Right lobe of liver (tissue), 6 donors: ENCODE data around the gene NEDD1. TPM values are rescaled to one million over a fixed set of nuclear protein-coding genes. Genes with fewer than 3 reads are reported as not detected.

Experiments
- ATAC-seq, 4 donors: fragments of 200-7000 bp; cut with Tn5 transposase; one replicate each; pipeline ENCODE4 v1.9.1; 2020; ENCODE audit warnings: mild to moderate bottlenecking in 4 of 4, moderate library complexity in 4 of 4
- DNase-seq, 3 donors: peaks; one replicate each; pipeline ENCODE4 v3.0.0-alpha.2; 2020
- H3K27ac ChIP-seq, 3 donors: fragments of 200-600 bp; one replicate each; pipeline ENCODE4 v1.8.0; 2022
- H3K27me3 ChIP-seq, 2 donors: fragments of 200-600 bp; one replicate each; pipeline ENCODE4 v1.8.0; 2022
- H3K36me3 ChIP-seq, 4 donors: fragments of 200-600 bp; sonication (generic) in 1 of 4; one replicate each; pipeline versions ENCODE4 v1.5.1 to v1.8.0; 2017 to 2022; ENCODE audit warnings: control low read depth in 1 of 4
- H3K4me1 ChIP-seq, 4 donors: fragments of 200-600 bp; sonication (generic) in 1 of 4; one replicate each; pipeline versions ENCODE4 v1.5.1 to v1.8.0; 2017 to 2022; ENCODE audit warnings: control low read depth in 1 of 4
- H3K4me3 ChIP-seq, 3 donors: fragments of 200-600 bp; one replicate each; pipeline ENCODE4 v1.8.0; 2022
- H3K9me3 ChIP-seq, 4 donors: fragments of 200-600 bp; sonication (generic) in 1 of 4; one replicate each; pipeline versions ENCODE4 v1.5.1 to v1.8.0; 2017 to 2022; ENCODE audit warnings: control low read depth in 1 of 4
- POLR2A ChIP-seq: fragments of 450-650 bp; IDR thresholded peaks from one replicate; pipeline ENCODE4 v1.6.1; 2017; ENCODE audit warnings: antibody characterized with exemption, mild to moderate bottlenecking
- WGBS: methylation state at CpG from one replicate; pipeline ENCODE4 v1.1.6; 2018; ENCODE audit warnings: low coverage, low lambda C conversion rate; ENCODE audit not compliant: insufficient coverage; ENCODE audit errors: missing lambda C conversion rate; 5-methylcytosine and 5-hydroxymethylcytosine counted together
- intact Hi-C, 2 donors: fragments of 100-400 bp; cut with DNase I; formaldehyde crosslinking; loops; one replicate each; pipeline versions ENCODE4 v1.11.2 to v1.14.1; 2022
- total RNA-seq, 6 experiments: library from RNA; depleted of rRNA in 2 of 6; stranded (reverse); fragments of >200 nt in 2 of 6; fragmentation: NEBNext Ultra II Directional in 3 of 6; extraction: Animal tissue kit (Norgen Biotek cat#: 25700) in 3 of 6; gene quantifications; one replicate each; pipeline versions ENCODE4 v1.1.0 to v1.2.4, GENCODE V29; 2016 to 2023
- TF ChIP-seq, protein P1 (sequence below), 4 donors: fragments of 200-600 bp in 3 of 4; fragments of 450-650 bp in 1 of 4; IDR thresholded peaks; one replicate each; pipeline versions ENCODE4 v1.5.1 to v1.8.0; 2016 to 2022; ENCODE audit warnings: antibody characterized with exemption in 4 of 4, mild to moderate bottlenecking in 2 of 4
- donor health status: DM: no; HTN: yes; CAD: no.
- donor health status: DM: no; HTN: no; CAD: no.
- donor health status: DM: no; HTN: no; CAD: no.
- donor health status: DM: no; HTN: yes; CAD: no.
- donor health status: DM: no; HTN: yes; CAD: no.

NEDD1 gene
- total RNA-seq, 6 experiments from 2014 or later = 2.8 to 8.5 (median 6.4) TPM

DNA sequence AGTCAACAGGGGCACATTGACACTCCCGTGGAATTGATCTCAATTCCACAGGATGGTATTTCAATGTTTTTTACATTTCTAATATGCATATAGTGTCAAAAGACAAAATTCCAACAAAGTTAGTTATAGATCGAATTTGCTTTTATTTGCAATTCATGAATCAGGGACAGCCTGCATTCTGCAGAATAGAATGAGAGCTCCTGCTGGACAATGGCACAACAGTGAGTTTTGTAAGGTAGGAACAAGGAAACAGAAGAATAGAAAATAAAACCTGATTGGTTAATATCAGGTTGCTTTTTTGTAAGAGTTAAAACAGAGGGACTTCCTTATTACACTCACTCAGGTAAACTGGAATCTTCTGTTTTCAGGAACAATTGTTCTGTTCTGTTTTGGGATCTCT, 32.8 kb upstream of the NEDD1 start:
- 58% methylated on average over 2 of the region's 2 CpGs for WGBS
- no peak for DNase-seq
- H3K27ac ChIP-seq = no peak overlapping the region
- no peaks in the 10 kb centered on the region for H3K4me1 ChIP-seq
- H3K4me3 ChIP-seq = no peak overlapping the region
- TF ChIP-seq, protein P1, sequence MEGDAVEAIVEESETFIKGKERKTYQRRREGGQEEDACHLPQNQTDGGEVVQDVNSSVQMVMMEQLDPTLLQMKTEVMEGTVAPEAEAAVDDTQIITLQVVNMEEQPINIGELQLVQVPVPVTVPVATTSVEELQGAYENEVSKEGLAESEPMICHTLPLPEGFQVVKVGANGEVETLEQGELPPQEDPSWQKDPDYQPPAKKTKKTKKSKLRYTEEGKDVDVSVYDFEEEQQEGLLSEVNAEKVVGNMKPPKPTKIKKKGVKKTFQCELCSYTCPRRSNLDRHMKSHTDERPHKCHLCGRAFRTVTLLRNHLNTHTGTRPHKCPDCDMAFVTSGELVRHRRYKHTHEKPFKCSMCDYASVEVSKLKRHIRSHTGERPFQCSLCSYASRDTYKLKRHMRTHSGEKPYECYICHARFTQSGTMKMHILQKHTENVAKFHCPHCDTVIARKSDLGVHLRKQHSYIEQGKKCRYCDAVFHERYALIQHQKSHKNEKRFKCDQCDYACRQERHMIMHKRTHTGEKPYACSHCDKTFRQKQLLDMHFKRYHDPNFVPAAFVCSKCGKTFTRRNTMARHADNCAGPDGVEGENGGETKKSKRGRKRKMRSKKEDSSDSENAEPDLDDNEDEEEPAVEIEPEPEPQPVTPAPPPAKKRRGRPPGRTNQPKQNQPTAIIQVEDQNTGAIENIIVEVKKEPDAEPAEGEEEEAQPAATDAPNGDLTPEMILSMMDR (IDR thresholded peaks at IDR 0.05) = no peak
- no peak for TF ChIP-seq POLR2A
- H3K27me3 ChIP-seq = no peaks in the 10 kb centered on the region
- H3K9me3 ChIP-seq = no peaks in the 10 kb centered on the region
- intact Hi-C loops = no loop called here
- H3K36me3 ChIP-seq = no peaks in the 10 kb centered on the region
- no peak for ATAC-seq

DNA sequence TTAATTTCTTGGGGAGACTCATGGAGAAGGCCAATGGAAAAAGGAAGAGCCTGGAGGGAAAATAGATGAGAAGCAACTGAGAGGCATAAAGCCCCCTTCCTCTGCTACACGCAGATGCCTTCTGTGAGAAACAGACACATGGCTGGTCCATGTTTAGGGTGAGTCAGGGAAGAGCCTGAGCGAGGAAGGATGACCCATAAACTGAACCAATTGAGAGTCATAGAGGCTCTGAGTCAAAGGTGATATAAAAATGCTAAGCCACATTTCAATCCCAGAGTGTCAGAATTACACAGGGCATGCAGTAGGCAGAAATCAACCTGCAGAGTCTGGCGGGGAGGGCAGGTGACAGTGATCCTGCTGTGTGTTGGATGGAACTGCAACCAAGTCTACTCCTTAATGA, 30.1 kb upstream of the NEDD1 start:
- Histone ChIP-seq H3K36me3 (no peaks in the 10 kb centered on the region), H3K27ac (no peak overlapping the region), H3K4me1 (no peaks in the 10 kb centered on the region), H3K9me3 (no peaks in the 10 kb centered on the region), H3K4me3 (no peak overlapping the region), H3K27me3 (no peaks in the 10 kb centered on the region)
- 54% methylated on average over 3 of the region's 3 CpGs for WGBS
- intact Hi-C loops = no loop called here
- TF ChIP-seq, protein P1 (IDR thresholded peaks at IDR 0.05) = no peak
- TF ChIP-seq POLR2A = no peak
- DNase-seq = no peak
- no peak for ATAC-seq

DNA sequence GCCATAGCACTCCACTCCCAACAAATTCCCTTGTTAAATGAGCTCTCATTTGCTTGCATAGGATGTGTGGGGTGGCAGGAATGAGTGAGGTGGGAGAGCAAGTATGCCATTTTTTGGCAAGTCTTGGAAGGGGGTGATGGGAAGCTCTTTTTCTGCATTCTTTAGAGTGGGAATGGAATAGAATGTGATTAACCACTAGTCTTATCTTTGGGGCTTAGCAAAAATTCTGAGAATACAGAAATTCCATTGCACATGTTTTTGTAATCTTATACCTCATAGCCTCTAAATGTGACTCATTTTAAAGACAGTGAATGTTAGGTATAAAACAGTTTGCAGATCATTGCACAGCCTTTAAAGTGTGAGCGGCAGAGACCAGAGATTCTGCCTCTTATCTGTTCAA, 28.4 kb upstream of the NEDD1 start:
- Histone ChIP-seq H3K27ac (no peak overlapping the region), H3K36me3 (no peaks in the 10 kb centered on the region), H3K9me3 (no peaks in the 10 kb centered on the region), H3K4me1 (no peaks in the 10 kb centered on the region), H3K27me3 (no peaks in the 10 kb centered on the region), H3K4me3 (no peak overlapping the region)
- 38% methylated on average over 1 of the region's 1 CpG for WGBS
- TF ChIP-seq POLR2A = no peak
- TF ChIP-seq, protein P1 (IDR thresholded peaks at IDR 0.05) = no peak
- DNase-seq (no peak), ATAC-seq (no peak)
- intact Hi-C loops = no loop called here

DNA sequence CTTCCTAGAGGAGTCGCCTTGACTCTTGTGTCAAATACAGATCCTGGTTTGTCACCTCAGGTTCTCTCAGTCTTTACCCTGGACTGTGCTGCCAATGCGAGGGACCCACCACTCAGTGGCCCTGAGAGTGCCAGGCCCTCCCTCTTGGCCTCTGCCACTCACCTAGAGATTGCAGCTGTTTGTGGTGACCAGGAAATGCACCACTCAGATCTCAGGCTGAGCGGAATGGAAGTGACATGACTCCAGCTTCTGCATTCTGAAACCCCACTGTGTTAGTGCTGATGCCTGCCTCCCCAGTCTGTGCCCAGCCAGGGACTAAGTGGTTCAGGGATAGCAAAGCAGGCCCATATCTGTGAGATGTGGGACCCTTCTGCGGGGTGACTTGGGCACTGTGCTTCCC, 27.8 kb upstream of the NEDD1 start:
- no peak for DNase-seq
- H3K27ac ChIP-seq = no peak overlapping the region
- H3K27me3 ChIP-seq = no peaks in the 10 kb centered on the region
- TF ChIP-seq POLR2A = no peak
- TF ChIP-seq, protein P1 (IDR thresholded peaks at IDR 0.05) = no peak
- no peaks in the 10 kb centered on the region for H3K9me3 ChIP-seq
- intact Hi-C loops = no loop called here
- ATAC-seq = no peak
- H3K4me1 ChIP-seq = no peaks in the 10 kb centered on the region
- no peaks in the 10 kb centered on the region for H3K36me3 ChIP-seq
- WGBS = 45% methylated on average over 3 of the region's 4 CpGs
- H3K4me3 ChIP-seq = no peak overlapping the region

DNA sequence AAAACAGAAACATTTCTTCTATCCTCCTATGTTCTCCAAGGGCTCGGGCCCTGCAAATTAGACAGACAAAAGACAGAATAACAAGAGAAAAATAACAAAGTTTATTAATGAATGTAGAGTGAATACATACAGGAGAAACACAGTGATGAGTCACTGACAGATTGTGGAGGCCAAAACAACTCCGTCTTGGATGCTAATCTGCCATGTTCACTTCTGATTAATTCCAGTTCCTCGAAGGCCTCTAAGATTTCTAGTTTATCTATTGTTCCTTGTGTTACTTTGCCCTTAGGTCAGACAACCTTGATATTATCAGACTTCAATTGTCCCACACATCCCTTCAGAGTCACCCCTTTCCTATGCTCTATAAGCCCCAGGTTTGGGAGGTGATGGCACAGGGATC, 26.8 kb upstream of the NEDD1 start:
- 52% methylated on average over 3 of the region's 3 CpGs for WGBS
- H3K4me3 ChIP-seq = no peak overlapping the region
- H3K27me3 ChIP-seq = no peaks in the 10 kb centered on the region
- no peak overlapping the region for H3K27ac ChIP-seq
- intact Hi-C loops = no loop called here
- no peaks in the 10 kb centered on the region for H3K36me3 ChIP-seq
- H3K9me3 ChIP-seq = no peaks in the 10 kb centered on the region
- TF ChIP-seq, protein P1 (IDR thresholded peaks at IDR 0.05) = no peak
- TF ChIP-seq POLR2A = no peak
- no peaks in the 10 kb centered on the region for H3K4me1 ChIP-seq
- DNase-seq = no peak
- ATAC-seq = no peak
